ENCODE results near the gene SLC6A11.

Gene SLC6A11

DNA sequence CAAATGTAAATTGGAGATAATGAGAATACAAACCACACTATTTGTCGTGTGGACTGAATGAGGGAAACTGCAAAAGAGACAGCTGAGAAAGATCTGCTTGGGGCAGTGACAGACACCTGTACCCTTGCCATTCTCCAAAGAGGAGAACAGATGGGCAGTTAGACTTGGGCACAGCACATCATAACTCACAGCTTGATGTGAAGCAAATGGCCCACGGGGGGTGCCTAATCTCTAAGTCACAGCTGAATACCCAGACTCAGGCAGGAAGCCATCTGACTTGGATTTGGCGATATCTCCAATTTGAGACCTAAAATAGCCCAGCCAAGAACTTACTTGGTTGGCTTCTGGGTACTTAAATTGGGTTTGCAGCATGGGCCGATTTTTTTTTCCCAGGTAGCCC lies 10.0 kb upstream of the SLC6A11 start:
- H3K9me3 ChIP-seq (ENCODE audit: severe bottlenecking) = no peaks in the 10 kb centered on the region
- ATAC-seq (ENCODE audit: low read depth) (no peak), DNase-seq (ENCODE audit: low spot score) (no peak)
- no peak overlapping the region for H3K4me3 ChIP-seq (ENCODE audit: severe bottlenecking)
- no peak overlapping the region for H3K27ac ChIP-seq (ENCODE audit: poor library complexity, severe bottlenecking)
- TF ChIP-seq, protein P1, sequence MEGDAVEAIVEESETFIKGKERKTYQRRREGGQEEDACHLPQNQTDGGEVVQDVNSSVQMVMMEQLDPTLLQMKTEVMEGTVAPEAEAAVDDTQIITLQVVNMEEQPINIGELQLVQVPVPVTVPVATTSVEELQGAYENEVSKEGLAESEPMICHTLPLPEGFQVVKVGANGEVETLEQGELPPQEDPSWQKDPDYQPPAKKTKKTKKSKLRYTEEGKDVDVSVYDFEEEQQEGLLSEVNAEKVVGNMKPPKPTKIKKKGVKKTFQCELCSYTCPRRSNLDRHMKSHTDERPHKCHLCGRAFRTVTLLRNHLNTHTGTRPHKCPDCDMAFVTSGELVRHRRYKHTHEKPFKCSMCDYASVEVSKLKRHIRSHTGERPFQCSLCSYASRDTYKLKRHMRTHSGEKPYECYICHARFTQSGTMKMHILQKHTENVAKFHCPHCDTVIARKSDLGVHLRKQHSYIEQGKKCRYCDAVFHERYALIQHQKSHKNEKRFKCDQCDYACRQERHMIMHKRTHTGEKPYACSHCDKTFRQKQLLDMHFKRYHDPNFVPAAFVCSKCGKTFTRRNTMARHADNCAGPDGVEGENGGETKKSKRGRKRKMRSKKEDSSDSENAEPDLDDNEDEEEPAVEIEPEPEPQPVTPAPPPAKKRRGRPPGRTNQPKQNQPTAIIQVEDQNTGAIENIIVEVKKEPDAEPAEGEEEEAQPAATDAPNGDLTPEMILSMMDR (IDR thresholded peaks at IDR 0.05; ENCODE audit: poor library complexity, severe bottlenecking) = no peak
- peaks cover 16% of the 10 kb centered on the region for H3K4me1 ChIP-seq (ENCODE audit: insufficient read depth, poor library complexity, severe bottlenecking)
- H3K36me3 ChIP-seq (ENCODE audit: low read depth) = no peaks in the 10 kb centered on the region
- H3K27me3 ChIP-seq (ENCODE audit: insufficient read depth, poor library complexity, severe bottlenecking) = no peaks in the 10 kb centered on the region

DNA sequence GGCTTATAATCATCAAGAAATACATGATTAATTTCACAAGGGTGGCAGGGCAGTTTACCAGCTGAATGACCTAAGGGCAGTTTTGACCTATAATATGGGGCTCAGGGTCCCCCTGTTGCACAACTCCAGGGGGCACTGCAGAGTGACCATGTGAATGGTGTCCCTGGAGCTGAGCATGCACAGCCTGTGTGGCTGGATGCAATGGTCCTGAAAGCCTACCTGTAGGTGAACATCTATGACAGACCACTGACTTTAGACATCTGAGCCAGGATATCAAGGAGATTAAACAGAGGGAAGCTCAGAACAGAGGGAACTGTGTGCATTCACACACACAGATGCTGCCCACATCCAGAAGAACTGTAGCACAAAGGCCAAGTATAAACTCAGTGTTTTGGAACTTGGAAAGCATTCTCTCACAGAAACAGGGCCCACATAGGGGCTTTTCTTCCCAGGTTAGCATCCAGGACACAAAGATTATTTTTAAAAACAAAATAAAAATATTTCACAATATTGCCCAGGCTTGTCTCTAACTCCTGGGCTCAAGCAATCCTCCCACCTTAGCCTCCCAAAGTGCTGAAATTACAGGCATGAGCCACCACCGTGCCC lies 7.8 kb upstream of the SLC6A11 start:
- H3K27me3 ChIP-seq (ENCODE audit: insufficient read depth, poor library complexity, severe bottlenecking) = no peaks in the 10 kb centered on the region
- H3K4me3 ChIP-seq (ENCODE audit: severe bottlenecking) = no peak overlapping the region
- no peaks in the 10 kb centered on the region for H3K36me3 ChIP-seq (ENCODE audit: low read depth)
- no peak for ATAC-seq (ENCODE audit: low read depth)
- TF ChIP-seq, protein P1 (IDR thresholded peaks at IDR 0.05; ENCODE audit: poor library complexity, severe bottlenecking) = no peak
- H3K4me1 ChIP-seq (ENCODE audit: insufficient read depth, poor library complexity, severe bottlenecking) = peaks cover 16% of the 10 kb centered on the region
- no peaks in the 10 kb centered on the region for H3K9me3 ChIP-seq (ENCODE audit: severe bottlenecking)
- no peak overlapping the region for H3K27ac ChIP-seq (ENCODE audit: poor library complexity, severe bottlenecking)
- no peak for DNase-seq (ENCODE audit: low spot score)

DNA sequence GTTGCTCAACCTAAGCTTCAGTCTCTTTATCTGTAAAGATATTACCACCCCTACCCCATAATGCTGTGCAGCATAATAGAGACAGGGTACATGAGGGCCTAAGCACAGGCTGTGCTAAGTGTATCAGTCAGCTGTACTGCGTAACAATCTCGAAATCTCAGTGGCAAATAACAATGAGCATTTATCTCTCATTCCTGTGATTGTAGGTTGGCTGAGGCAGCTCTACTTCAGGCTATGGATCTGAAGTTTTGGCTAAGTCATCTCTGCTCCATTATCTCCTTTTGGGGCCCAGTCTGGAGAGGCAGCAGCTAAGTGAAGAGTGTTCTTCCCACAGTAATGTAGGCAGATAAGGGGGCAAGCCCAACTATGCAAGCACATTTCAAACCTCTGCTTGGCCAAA lies 7.1 kb upstream of the SLC6A11 start:
- Histone ChIP-seq H3K4me3 (ENCODE audit: severe bottlenecking) (no peak overlapping the region), H3K27me3 (ENCODE audit: insufficient read depth, poor library complexity, severe bottlenecking) (no peaks in the 10 kb centered on the region), H3K27ac (ENCODE audit: poor library complexity, severe bottlenecking) (no peak overlapping the region), H3K4me1 (ENCODE audit: insufficient read depth, poor library complexity, severe bottlenecking) (peaks cover 8% of the 10 kb centered on the region), H3K36me3 (ENCODE audit: low read depth) (no peaks in the 10 kb centered on the region), H3K9me3 (ENCODE audit: severe bottlenecking) (no peaks in the 10 kb centered on the region)
- DNase-seq (ENCODE audit: low spot score) (no peak), ATAC-seq (ENCODE audit: low read depth) (no peak)
- TF ChIP-seq, protein P1 (IDR thresholded peaks at IDR 0.05; ENCODE audit: poor library complexity, severe bottlenecking) = no peak

DNA sequence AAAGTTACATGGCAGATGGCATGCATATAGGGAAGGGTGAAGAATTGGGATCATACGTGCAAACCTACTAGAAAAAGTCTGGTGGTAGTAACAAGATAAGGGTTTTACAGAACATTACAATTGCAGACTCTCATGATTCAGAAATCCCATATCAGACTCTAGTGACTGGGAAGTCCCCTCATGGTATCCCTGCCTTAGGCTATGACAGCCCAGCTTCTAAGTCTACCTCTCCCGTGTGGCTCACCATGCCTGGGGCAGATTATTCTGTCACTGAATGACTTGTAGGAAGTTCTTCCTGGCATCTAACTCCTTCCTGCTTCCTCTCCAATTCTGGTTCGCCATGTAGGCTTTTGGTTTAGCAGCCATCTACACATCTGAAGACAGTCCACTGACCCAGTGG lies 5.7 kb upstream of the SLC6A11 start:
- H3K36me3 ChIP-seq (ENCODE audit: low read depth) = no peaks in the 10 kb centered on the region
- TF ChIP-seq, protein P1 (IDR thresholded peaks at IDR 0.05; ENCODE audit: poor library complexity, severe bottlenecking) = no peak
- ATAC-seq (ENCODE audit: low read depth) = no peak
- DNase-seq (ENCODE audit: low spot score) = no peak
- no peaks in the 10 kb centered on the region for H3K9me3 ChIP-seq (ENCODE audit: severe bottlenecking)
- H3K27me3 ChIP-seq (ENCODE audit: insufficient read depth, poor library complexity, severe bottlenecking) = no peaks in the 10 kb centered on the region
- no peak overlapping the region for H3K4me3 ChIP-seq (ENCODE audit: severe bottlenecking)
- H3K4me1 ChIP-seq (ENCODE audit: insufficient read depth, poor library complexity, severe bottlenecking) = no peaks in the 10 kb centered on the region
- H3K27ac ChIP-seq (ENCODE audit: poor library complexity, severe bottlenecking) = no peak overlapping the region

DNA sequence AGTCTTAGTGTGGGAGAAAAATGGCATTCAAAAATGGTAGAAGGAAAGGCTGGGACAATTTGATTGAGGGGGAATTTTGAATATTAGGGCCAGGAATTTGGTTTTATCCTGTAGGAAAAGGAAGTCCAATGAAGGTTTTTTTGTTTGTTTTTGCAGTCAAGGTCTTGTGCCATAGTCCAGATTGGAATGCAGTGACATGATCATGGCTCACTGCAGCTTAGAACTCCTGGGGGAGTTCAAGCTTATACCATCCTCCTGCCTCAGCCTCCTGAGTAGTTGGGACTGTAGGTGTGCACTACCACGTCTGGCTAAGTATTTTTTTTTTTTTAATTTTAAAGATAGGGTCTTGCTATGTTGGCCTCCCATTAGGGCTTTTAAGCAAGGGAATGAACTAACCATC lies 2.6 kb upstream of the SLC6A11 start:
- ATAC-seq (ENCODE audit: low read depth) (no peak), DNase-seq (ENCODE audit: low spot score) (no peak)
- Histone ChIP-seq H3K27me3 (ENCODE audit: insufficient read depth, poor library complexity, severe bottlenecking) (no peaks in the 10 kb centered on the region), H3K36me3 (ENCODE audit: low read depth) (no peaks in the 10 kb centered on the region), H3K4me1 (ENCODE audit: insufficient read depth, poor library complexity, severe bottlenecking) (peaks cover 2% of the 10 kb centered on the region), H3K4me3 (ENCODE audit: severe bottlenecking) (no peak overlapping the region), H3K27ac (ENCODE audit: poor library complexity, severe bottlenecking) (no peak overlapping the region), H3K9me3 (ENCODE audit: severe bottlenecking) (no peaks in the 10 kb centered on the region)
- TF ChIP-seq, protein P1 (IDR thresholded peaks at IDR 0.05; ENCODE audit: poor library complexity, severe bottlenecking) = no peak

All from RWPE2 (cell line).